Activated CD8-positive, alpha-beta memory T cell treated with anti-CD3 and anti-CD28 coated beads for 4 hours (primary cell): Measurements from ENCODE around the gene PMEPA1.

ENCODE experiments used
- DNase-seq, 2 donors: peaks; one replicate each; pipeline ENCODE4 v3.0.0-alpha.2; 2020; ENCODE audit warnings: low read depth in 2 of 2

The PMEPA1 gene

GRCh38 chr20:57736738-57737347 lies 27.0 kb upstream of the PMEPA1 start:
- no peak for DNase-seq

- DNase-seq: no peak
Observed at GRCh38 chr20:57735831-57736737, 26.3 kb upstream of the PMEPA1 start.

GRCh38 chr20:57734754-57735153 lies 24.9 kb upstream of the PMEPA1 start:
- no peak for DNase-seq

GRCh38 chr20:57732226-57732625 lies 22.4 kb upstream of the PMEPA1 start:
- no peak for DNase-seq

GRCh38 chr20:57728762-57729161 lies 18.9 kb upstream of the PMEPA1 start:
- DNase-seq: no peak

- no peak for DNase-seq
Observed at GRCh38 chr20:57727863-57728262, 18.0 kb upstream of the PMEPA1 start.

- no peak for DNase-seq
Observed at GRCh38 chr20:57725636-57726035, 15.8 kb upstream of the PMEPA1 start.

- no peak for DNase-seq
Observed at GRCh38 chr20:57724610-57725405, 15.0 kb upstream of the PMEPA1 start.

GRCh38 chr20:57723816-57724215 lies 14.0 kb upstream of the PMEPA1 start:
- no peak for DNase-seq

- no peak for DNase-seq
Observed at GRCh38 chr20:57719951-57720350, 10.1 kb upstream of the PMEPA1 start.

- DNase-seq: peak; percentile 77 to 87
Observed at GRCh38 chr20:57718490-57719009, 8.7 kb upstream of the PMEPA1 start.

GRCh38 chr20:57717797-57718196 lies 8.0 kb upstream of the PMEPA1 start:
- no peak for DNase-seq

GRCh38 chr20:57716901-57717300 lies 7.1 kb upstream of the PMEPA1 start:
- DNase-seq: no peak

- DNase-seq: no peak
Observed at GRCh38 chr20:57716202-57716601, 6.4 kb upstream of the PMEPA1 start.

- no peak for DNase-seq
Observed at GRCh38 chr20:57715268-57715904, 5.6 kb upstream of the PMEPA1 start.

GRCh38 chr20:57714409-57715267 lies 4.8 kb upstream of the PMEPA1 start:
- DNase-seq: no peak

- no peak for DNase-seq
Observed at GRCh38 chr20:57713951-57714350, 4.1 kb upstream of the PMEPA1 start.

GRCh38 chr20:57713505-57713903 lies 3.7 kb upstream of the PMEPA1 start:
- DNase-seq: no peak

GRCh38 chr20:57712851-57713504 lies 3.2 kb upstream of the PMEPA1 start:
- DNase-seq: no peak

- no peak for DNase-seq
Observed at GRCh38 chr20:57712341-57712740, 2.5 kb upstream of the PMEPA1 start.
